Subcutaneous abdominal adipose tissue (tissue), 5 donors: ENCODE data around the gene STAT2.
A peak's percentile ranks its signal among the peaks of the same experiment; 100 is the strongest.
"Not testable (repeated sequence)": the region's sequence is repeated elsewhere in the genome, so short reads cannot be mapped to it uniquely, and the experiment has no call there.

Experiments used
- H3K27ac ChIP-seq: one replicate; pipeline ENCODE4 v1.7.0; 2013; ENCODE audit warnings: low read depth, mild to moderate bottlenecking, inconsistent platforms, low read length, moderate library complexity
- H3K27me3 ChIP-seq, 5 donors: one replicate each; pipeline ENCODE4 v1.7.0; 2013; ENCODE audit warnings: low read length in 5 of 5, inconsistent platforms in 1 of 5; ENCODE audit not compliant: control insufficient read depth in 5 of 5, insufficient read depth in 4 of 5
- H3K36me3 ChIP-seq, 5 donors: one replicate each; pipeline ENCODE4 v1.7.0; 2013; ENCODE audit warnings: low read length in 5 of 5; ENCODE audit not compliant: control insufficient read depth in 5 of 5, insufficient read depth in 5 of 5
- H3K4me1 ChIP-seq, 5 donors: one replicate each; pipeline ENCODE4 v1.7.0; 2013; ENCODE audit warnings: low read length in 5 of 5, mild to moderate bottlenecking in 3 of 5, moderate library complexity in 1 of 5; ENCODE audit not compliant: control insufficient read depth in 5 of 5, insufficient read depth in 5 of 5
- H3K4me3 ChIP-seq, 5 donors: one replicate each; pipeline ENCODE4 v1.7.0; 2013; ENCODE audit warnings: low read length in 5 of 5, low read depth in 1 of 5
- H3K9ac ChIP-seq, 5 donors: one replicate each; pipeline ENCODE4 v1.7.0; 2013; ENCODE audit warnings: low read length in 5 of 5, mild to moderate bottlenecking in 4 of 5, moderate library complexity in 3 of 5
- H3K9me3 ChIP-seq, 5 donors: one replicate each; pipeline ENCODE4 v1.7.0; 2013; ENCODE audit warnings: low read length in 5 of 5; ENCODE audit not compliant: control insufficient read depth in 5 of 5
- donor health status: healthy.
- donor health status: healthy.
- donor health status: healthy.
- donor health status: healthy.
- donor health status: healthy.

STAT2 gene

DNA sequence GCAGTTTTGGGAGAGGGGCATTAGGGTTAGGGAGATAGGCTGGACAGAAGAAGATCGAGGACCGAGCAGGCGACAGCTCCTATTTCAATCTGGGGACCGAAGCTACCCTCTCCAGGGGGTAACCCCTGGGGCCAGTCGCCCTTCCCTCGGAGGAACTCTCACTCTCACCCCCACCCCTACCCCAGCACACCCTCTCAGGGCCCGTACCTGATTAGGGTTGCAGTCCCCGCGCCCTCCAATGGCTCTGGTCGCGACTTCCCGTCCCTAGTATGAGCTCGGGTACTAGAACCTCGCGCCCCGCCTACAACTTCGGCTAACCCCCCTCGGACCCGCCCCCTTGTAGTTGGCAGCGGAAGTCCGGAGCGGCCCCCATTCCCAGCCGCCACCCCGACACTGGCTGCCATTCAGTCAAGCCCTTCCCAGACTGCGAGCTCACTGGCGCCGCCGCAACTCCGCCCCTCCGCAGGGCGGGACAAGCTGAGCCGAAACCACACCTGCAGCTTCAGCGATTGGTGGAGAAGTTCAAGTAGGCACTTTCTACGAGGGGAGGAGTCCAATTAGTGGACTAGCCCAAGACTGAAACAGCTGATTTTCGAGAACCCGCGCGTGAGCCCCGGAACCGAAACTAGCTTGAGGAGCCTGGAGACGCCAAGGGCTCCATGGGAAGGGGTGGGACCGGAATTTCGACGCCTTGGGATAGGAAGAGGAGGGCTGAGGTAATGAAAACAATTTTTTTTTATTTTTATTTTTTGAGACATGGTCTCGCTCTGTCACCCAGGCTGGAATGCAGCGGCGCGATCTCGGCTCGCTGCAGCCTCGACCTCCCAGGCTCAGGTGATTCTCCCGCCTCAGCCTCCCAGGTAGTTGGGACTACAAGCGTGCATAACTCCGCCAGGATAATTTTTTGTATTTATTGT, at the start of gene STAT2:
Gene STAT2, minus strand, starts transcription at position 257 of the 917 bp plus-strand sequence. CDS start 3,536 bp downstream, outside the sequence.
- Histone ChIP-seq H3K4me3 (peak within 1 kb of the TSS; percentile 69 to 99 (median 97)), H3K27ac (peak within 1 kb of the TSS; percentile 90), H3K9ac (peak within 1 kb of the TSS; percentile 75 to 96 (median 90)), H3K9me3 (no peaks in the 10 kb centered on the region), H3K4me1 (peaks cover 2 to 30% (median 24%) of the 10 kb centered on the region in 5 donors), H3K36me3 (peaks cover 6 to 16% (median 13%) of the 10 kb centered on the region in 5 donors), H3K27me3 (no peaks in the 10 kb centered on the region)

DNA sequence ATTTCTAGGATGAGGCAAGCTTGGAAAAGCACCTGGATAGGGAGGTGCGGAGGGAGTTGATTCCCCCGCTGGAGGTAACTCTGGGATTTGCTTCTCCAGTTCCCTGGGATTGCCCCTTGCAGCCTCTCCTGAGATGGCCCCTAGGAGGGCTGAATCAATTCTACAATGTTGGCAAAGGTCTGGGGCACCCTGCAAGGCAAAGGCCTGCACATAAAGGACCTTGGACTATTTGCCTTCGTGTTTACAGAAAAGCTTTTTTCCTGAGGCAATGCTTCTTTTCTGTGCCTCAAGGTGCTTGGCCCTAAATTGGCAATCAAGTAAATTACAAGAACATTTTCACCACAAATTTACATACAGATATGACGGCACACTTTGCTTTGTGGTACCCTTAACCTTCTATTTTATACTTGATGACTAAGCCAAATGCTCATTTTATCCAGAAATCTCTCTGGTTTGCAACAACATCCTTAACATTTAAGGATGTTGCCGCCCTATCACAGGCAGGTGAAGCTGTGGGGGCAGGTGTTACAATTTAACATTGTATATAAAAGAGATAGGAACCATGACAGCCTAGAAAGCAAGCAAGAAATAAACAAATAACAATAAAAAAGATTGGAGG, 49.0 kb upstream of the STAT2 start:
- Histone ChIP-seq H3K9ac (no peak overlapping the region), H3K9me3 (no peaks in the 10 kb centered on the region), H3K4me1 (peaks cover 0 to 33% (median 20%) of the 10 kb centered on the region in 5 donors), H3K27me3 (no peaks in the 10 kb centered on the region), H3K27ac (no peak overlapping the region), H3K4me3 (no peak overlapping the region), H3K36me3 (no peaks in the 10 kb centered on the region)

DNA sequence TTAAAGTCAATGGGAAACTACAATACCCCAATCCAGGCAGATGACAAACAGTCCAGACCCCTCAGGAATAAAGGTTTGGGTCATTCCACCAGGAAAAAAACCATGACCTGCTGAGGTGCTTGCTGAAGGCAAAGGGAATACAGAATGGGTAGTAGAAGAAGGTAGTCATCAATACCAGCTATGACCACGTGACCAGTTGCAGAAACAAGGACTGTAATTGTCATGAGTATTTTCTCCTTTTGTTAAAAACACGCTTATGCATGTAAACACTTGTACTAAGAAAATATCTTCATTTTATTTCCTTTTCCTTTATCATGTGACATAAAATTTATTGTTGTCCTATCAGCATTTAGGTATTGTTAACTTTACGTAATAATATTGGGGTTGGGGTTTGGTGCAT, 44.3 kb upstream of the STAT2 start:
- not testable (repeated sequence) for H3K4me1 ChIP-seq, H3K9ac ChIP-seq, H3K27ac ChIP-seq, H3K27me3 ChIP-seq, H3K4me3 ChIP-seq, H3K9me3 ChIP-seq, H3K36me3 ChIP-seq

DNA sequence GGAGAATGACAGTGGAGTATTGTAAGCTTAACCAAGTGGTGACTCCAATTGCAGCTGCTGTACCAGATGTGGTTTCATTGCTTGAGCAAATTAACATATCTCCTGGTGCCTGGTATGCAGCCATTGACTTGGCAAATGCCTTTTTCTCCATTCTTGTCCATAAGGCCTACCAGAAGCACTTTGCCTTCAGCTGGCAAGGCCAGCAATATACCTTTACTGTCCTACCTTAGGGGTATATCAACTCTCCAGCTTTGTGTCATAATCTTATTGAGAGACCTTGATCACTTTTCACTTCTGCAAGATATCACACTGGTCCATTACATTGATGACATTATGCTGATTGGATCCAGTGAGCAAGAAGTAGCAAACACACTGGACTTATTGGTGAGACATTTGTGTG, 41.7 kb upstream of the STAT2 start:
- H3K4me3 ChIP-seq, H3K9ac ChIP-seq, H3K4me1 ChIP-seq, H3K27me3 ChIP-seq, H3K27ac ChIP-seq, H3K36me3 ChIP-seq: not testable (repeated sequence)
- H3K9me3 ChIP-seq = peaks cover 0 to 13% (median 6%) of the 10 kb centered on the region in 5 donors

DNA sequence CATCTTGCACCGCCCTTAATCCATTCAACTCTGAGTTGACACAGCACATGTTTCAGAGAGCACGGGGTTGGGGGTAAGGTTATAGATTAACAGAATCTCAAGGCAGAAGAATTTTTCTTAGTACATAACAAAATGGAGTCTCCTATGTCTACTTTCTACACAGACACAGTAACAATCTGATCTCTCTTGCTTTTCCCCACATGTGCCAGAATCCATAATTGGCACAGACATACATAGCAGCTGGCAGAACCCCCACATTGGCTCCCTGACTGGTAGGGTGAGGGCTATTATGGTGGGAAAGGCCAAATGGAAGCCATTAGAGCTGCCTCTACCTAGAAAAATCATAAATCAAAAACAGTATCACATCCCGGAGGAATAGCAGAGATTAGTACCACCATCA, 41.2 kb upstream of the STAT2 start:
- H3K4me1 ChIP-seq, H3K36me3 ChIP-seq, H3K27ac ChIP-seq, H3K9ac ChIP-seq, H3K4me3 ChIP-seq, H3K27me3 ChIP-seq: not testable (repeated sequence)
- H3K9me3 ChIP-seq = peaks cover 0 to 13% (median 6%) of the 10 kb centered on the region in 5 donors

DNA sequence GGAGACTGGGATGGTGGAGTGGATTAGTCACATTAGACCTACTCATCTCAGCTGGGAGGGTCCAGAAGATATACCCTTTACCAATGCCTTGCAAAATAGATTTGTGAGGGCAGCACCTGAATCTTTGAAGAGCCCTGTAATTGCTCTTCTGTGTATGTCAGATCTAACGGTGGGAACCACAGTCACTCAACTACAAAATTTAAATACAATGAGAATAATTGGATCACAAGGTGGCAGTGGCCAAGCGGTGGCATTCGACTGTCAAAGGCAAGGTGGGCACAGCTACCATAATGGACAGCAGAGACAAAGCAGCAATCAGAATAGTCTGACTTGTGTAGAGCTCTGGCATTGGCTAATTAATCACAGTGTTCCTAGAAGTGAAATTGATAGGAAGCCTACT, 39.6 kb upstream of the STAT2 start:
- not testable (repeated sequence) for H3K27me3 ChIP-seq

DNA sequence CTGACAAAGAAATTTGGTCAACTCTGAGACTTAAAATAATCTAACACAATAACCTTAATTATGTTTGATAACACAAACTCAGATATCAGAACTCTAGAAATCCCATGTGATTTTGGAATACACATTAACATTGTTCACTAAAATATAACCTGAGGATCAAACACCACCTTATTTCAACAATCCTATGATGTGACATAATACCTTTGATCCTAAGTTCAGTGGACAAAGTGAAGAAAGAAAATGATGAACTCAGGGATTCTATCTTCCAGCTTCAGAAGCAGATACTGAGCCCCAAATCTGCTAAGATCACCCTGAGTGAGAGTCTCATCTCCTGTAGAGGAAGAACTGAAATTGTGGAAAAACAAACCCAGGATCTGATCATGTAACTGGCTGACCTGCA, 38.4 kb upstream of the STAT2 start:
- no peaks in the 10 kb centered on the region for H3K36me3 ChIP-seq
- no peaks in the 10 kb centered on the region for H3K4me1 ChIP-seq
- H3K9me3 ChIP-seq = peaks cover 0 to 13% (median 6%) of the 10 kb centered on the region in 5 donors
- H3K27me3 ChIP-seq = no peaks in the 10 kb centered on the region
- no peak overlapping the region for H3K9ac ChIP-seq
- no peak overlapping the region for H3K4me3 ChIP-seq
- no peak overlapping the region for H3K27ac ChIP-seq

More for the DNA sequence above, 39.6 kb upstream of the STAT2 start:
- peaks cover 0 to 13% (median 6%) of the 10 kb centered on the region in 5 donors for H3K9me3 ChIP-seq
- H3K4me3 ChIP-seq, H3K4me1 ChIP-seq, H3K36me3 ChIP-seq, H3K9ac ChIP-seq, H3K27ac ChIP-seq: not testable (repeated sequence)

DNA sequence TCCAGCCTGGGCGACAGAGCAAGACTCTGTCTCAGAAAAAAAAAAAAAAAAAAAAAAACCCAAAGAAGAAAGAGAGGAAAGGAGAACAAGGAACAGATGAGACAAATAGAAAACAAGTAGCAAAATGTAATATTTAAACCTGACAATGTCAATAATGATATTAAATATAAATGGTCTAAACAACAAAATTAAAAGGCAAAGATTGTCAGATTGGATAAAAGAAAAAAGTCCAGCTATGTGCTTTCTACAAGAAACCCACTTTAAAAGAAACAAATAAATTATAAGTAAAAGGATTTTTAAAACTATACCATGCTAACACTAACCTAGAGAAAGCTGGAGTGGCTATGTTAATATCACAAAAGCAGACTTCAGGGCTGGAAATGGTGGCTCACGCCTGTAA, 32.4 kb upstream of the STAT2 start:
- peaks cover 0 to 4% (median 0%) of the 10 kb centered on the region in 5 donors for H3K4me1 ChIP-seq
- H3K4me3 ChIP-seq = no peak overlapping the region
- H3K9ac ChIP-seq = no peak overlapping the region
- peaks cover 0 to 4% (median 0%) of the 10 kb centered on the region in 5 donors for H3K9me3 ChIP-seq
- no peaks in the 10 kb centered on the region for H3K36me3 ChIP-seq
- no peaks in the 10 kb centered on the region for H3K27me3 ChIP-seq
- H3K27ac ChIP-seq = no peak overlapping the region

DNA sequence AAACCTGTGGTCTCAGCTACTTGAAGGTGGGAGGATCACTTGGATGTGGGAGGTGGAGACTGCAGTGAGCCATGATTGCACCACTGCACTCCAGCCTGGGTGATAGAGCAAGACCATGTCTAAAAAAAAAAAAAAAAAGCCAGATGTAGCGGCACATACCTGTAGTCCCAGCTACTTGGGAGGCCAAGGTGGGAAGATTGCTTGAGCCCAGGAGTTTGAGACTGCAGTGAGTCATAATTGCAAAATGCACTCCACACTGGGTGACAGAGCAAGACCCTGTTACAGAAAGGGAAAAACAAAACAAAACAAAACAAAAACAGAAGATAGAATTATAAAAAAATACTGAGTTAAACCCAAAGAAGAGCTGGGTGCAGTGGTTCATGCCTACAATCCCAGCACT, 31.8 kb upstream of the STAT2 start:
- no peaks in the 10 kb centered on the region for H3K27me3 ChIP-seq

DNA sequence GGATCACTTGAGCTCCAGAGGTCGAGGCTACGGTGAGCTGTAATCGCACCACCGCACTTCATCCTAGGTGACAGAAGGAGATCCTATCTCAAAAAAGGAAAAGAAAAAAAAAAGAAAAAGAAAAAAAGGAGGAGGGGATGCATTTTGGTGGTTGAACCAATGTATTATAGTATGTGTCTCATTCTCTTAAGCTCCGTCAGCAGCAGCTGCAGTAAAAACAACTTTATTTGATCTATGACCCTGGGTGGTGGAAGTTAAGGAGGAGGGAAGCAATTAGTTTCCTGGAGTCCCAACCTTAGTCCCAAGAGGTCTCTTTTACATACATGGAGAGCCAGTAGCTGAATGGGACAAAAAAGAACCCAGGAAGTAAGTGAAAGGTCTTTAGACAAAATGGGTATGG, 29.5 kb upstream of the STAT2 start:
- Histone ChIP-seq H3K27me3 (no peaks in the 10 kb centered on the region), H3K36me3 (no peaks in the 10 kb centered on the region), H3K9ac (no peak overlapping the region), H3K9me3 (peaks cover 0 to 4% (median 0%) of the 10 kb centered on the region in 5 donors), H3K4me1 (peaks cover 0 to 13% (median 8%) of the 10 kb centered on the region in 5 donors), H3K27ac (no peak overlapping the region), H3K4me3 (no peak overlapping the region)

More for the DNA sequence above, 31.8 kb upstream of the STAT2 start:
- H3K36me3 ChIP-seq = no peaks in the 10 kb centered on the region
- H3K9me3 ChIP-seq = peaks cover 0 to 4% (median 0%) of the 10 kb centered on the region in 5 donors
- H3K4me1 ChIP-seq = peaks cover 0 to 11% (median 5%) of the 10 kb centered on the region in 5 donors
- no peak overlapping the region for H3K27ac ChIP-seq
- H3K4me3 ChIP-seq = no peak overlapping the region
- no peak overlapping the region for H3K9ac ChIP-seq
